Endothelial cell of umbilical vein (primary cell): ENCODE measurements around the gene RPUSD4. TPM values are rescaled to one million over a fixed set of nuclear protein-coding genes. Genes with fewer than 3 reads are reported as not detected.

Experiments
- BruUV-seq: library from RNA; stranded (reverse); fragments of 400-500 nt; replicated peaks from 2 replicates; lab custom pipeline; 2021; lab: Mats Ljungman, UMichigan
- CTCF ChIA-PET: fragments of 300-600, 350-600 bp; sonication (Branson Sonifier 250); formaldehyde crosslinking; loops from one replicate; lab custom pipeline; 2021; ENCODE audit warnings: antibody characterized with exemption, inconsistent platforms; lab: Charles Lee
- POLR2A ChIA-PET: fragments of 300-600, 350-600 bp; sonication (Branson Sonifier 250); formaldehyde crosslinking; loops from one replicate; lab custom pipeline; 2021; ENCODE audit warnings: antibody characterized with exemption, inconsistent platforms; lab: Charles Lee
- DNase-seq: peaks from one replicate; pipeline ENCODE4 v3.0.0-alpha.2; 2011; ENCODE audit warnings: low read depth, low spot score
- FAIRE-seq: peaks from 2 replicates; lab custom pipeline; 2011; peaks lifted over from hg19 to GRCh38; lab: Jason Lieb, UNC
- H2AFZ ChIP-seq: 2 replicates; pipeline ENCODE4 v1.6.0; 2012; ENCODE audit warnings: low read depth, low read length, control low read depth, inconsistent platforms
- H3K27ac ChIP-seq: 2 replicates; pipeline ENCODE4 v1.5.1; 2011; ENCODE audit warnings: low read depth, mild to moderate bottlenecking, control low read depth, low read length, moderate library complexity; ENCODE audit not compliant: insufficient read depth
- H3K27me3 ChIP-seq, 2 experiments: 2 replicates each; pipeline versions ENCODE4 v1.6.0 to v1.6.1; 2011; ENCODE audit warnings: low read length in 2 of 2, mixed read lengths in 1 of 2; ENCODE audit not compliant: control insufficient read depth in 2 of 2, insufficient read depth in 2 of 2
- H3K36me3 ChIP-seq, 2 experiments: 2 replicates in 1 of 2; 3 replicates in 1 of 2; pipeline ENCODE4 v1.5.1; 2011; ENCODE audit warnings: low read length in 2 of 2, mild to moderate bottlenecking in 1 of 2, moderate library complexity in 1 of 2; ENCODE audit not compliant: control insufficient read depth in 2 of 2, insufficient read depth in 2 of 2; ENCODE audit errors: extremely low read depth in 1 of 2
- H3K4me1 ChIP-seq: 3 replicates; pipeline ENCODE4 v1.5.1; 2011; ENCODE audit warnings: mild to moderate bottlenecking, low read length; ENCODE audit not compliant: control insufficient read depth, insufficient read depth; ENCODE audit errors: extremely low read depth
- H3K4me2 ChIP-seq: 2 replicates; pipeline ENCODE4 v1.6.1; 2011; ENCODE audit warnings: low read length, control low read depth, mixed read lengths; ENCODE audit not compliant: insufficient read depth
- H3K4me3 ChIP-seq, 3 experiments: fragments of 200-600 bp in 1 of 3; sonication (generic), shearing (Covaris generic) in 1 of 3; replicated peaks in 1 of 3; 2 replicates each; pipeline ENCODE4 v1.5.1; 2011 to 2016; ENCODE audit warnings: control low read depth in 3 of 3, low read length in 3 of 3, mild to moderate bottlenecking in 2 of 3, inconsistent platforms in 1 of 3, low read depth in 1 of 3, moderate library complexity in 1 of 3; ENCODE audit not compliant: insufficient read depth in 1 of 3
- H3K79me2 ChIP-seq: 2 replicates; pipeline ENCODE4 v1.6.0; 2012; ENCODE audit warnings: low read length, inconsistent platforms; ENCODE audit not compliant: control insufficient read depth, insufficient read depth
- H3K9ac ChIP-seq: replicated peaks from 2 replicates; pipeline ENCODE3; 2011; ENCODE audit warnings: low read length, control low read depth; ENCODE audit not compliant: insufficient read depth; ENCODE audit errors: extremely low read depth
- H3K9me1 ChIP-seq: replicated peaks from 3 replicates; pipeline ENCODE4 v1.6.0; 2011; ENCODE audit warnings: mild to moderate bottlenecking, low read length; ENCODE audit not compliant: control insufficient read depth, insufficient read depth; ENCODE audit errors: extremely low read depth
- H3K9me3 ChIP-seq: replicated peaks from 2 replicates; pipeline ENCODE4 v1.5.1; 2012; ENCODE audit warnings: low read length, inconsistent platforms; ENCODE audit not compliant: control insufficient read depth, insufficient read depth
- H4K20me1 ChIP-seq: replicated peaks from 2 replicates; pipeline ENCODE3; 2011; ENCODE audit warnings: mild to moderate bottlenecking, low read length; ENCODE audit not compliant: control insufficient read depth, insufficient read depth; ENCODE audit errors: extremely low read depth
- EZH2 ChIP-seq: IDR thresholded peaks from 2 replicates; pipeline ENCODE4 v1.6.1; 2012; ENCODE audit warnings: borderline replicate concordance, low read depth, mild to moderate bottlenecking, moderate library complexity, low read length, inconsistent platforms; ENCODE audit not compliant: severe bottlenecking
- FOS ChIP-seq: IDR thresholded peaks from 2 replicates; pipeline ENCODE4 v1.6.1; 2011; ENCODE audit warnings: mild to moderate bottlenecking, low read length, moderate library complexity, borderline replicate concordance; ENCODE audit not compliant: insufficient read depth
- GATA2 ChIP-seq: IDR thresholded peaks from 2 replicates; pipeline ENCODE4 v1.7.0; 2011; ENCODE audit warnings: low read depth, mild to moderate bottlenecking, moderate library complexity, mixed read lengths, low read length; ENCODE audit not compliant: insufficient read length, insufficient read depth
- JUN ChIP-seq: IDR thresholded peaks from 2 replicates; pipeline ENCODE4 v1.6.1; 2011; ENCODE audit warnings: borderline replicate concordance, low read depth; ENCODE audit not compliant: insufficient read length, insufficient read depth
- MYC ChIP-seq: IDR thresholded peaks from one replicate; pipeline ENCODE4 v1.6.1; 2011; ENCODE audit warnings: mild to moderate bottlenecking, low read depth, low read length
- POLR2A ChIP-seq: IDR thresholded peaks from 2 replicates; pipeline ENCODE4 v1.6.1; 2012; ENCODE audit warnings: low read depth, mild to moderate bottlenecking, control low read depth, low read length
- POLR2AphosphoS5 ChIP-seq: IDR thresholded peaks from 2 replicates; pipeline ENCODE4 v1.6.1; 2012; ENCODE audit warnings: low read depth, mild to moderate bottlenecking, control low read depth, low read length, moderate library complexity; ENCODE audit not compliant: insufficient read depth
- dilution Hi-C: fragments of 300-500 bp; cut with MboI; formaldehyde crosslinking; loops from one replicate; pipeline ENCODE4 v1.15.0; 2019; ENCODE audit warnings: low sequenced_read_pairs; ENCODE audit not compliant: extremely low pct_ligation_motif_present
- intact Hi-C: fragments of 100-400 bp; cut with micrococcal nuclease; formaldehyde crosslinking; loops from one replicate; pipeline ENCODE4 v1.10.0; 2022
- polyA plus RNA-seq, 4 experiments: library from polyadenylated mRNA; depleted of rRNA in 3 of 4; stranded (reverse) in 3 of 4; unstranded in 1 of 4; fragments of >200 nt; gene quantifications; 2 replicates each; pipeline versions ENCODE4 v1.2.1 to v1.2.3, GENCODE V29; 2011 to 2012; ENCODE audit warnings: missing spikeins in 1 of 4
- total RNA-seq: library from RNA; stranded (reverse); gene quantifications from 2 replicates; pipeline ENCODE4 v1.2.3, GENCODE V29; 2021
- TF ChIP-seq, protein P1 (sequence below): IDR thresholded peaks from 2 replicates; pipeline ENCODE4 v1.6.1; 2011; ENCODE audit not compliant: insufficient read depth, insufficient read length
- TF ChIP-seq, protein P2 (sequence below), 2 donors: IDR thresholded peaks; 1 replicate in 1 of 2; 2 replicates in 1 of 2; pipeline ENCODE4 v1.5.1; 2011; ENCODE audit warnings: low read length in 2 of 2, mild to moderate bottlenecking in 2 of 2, moderate library complexity in 2 of 2, control low read depth in 1 of 2, inconsistent platforms in 1 of 2, low read depth in 1 of 2; ENCODE audit not compliant: insufficient read depth in 1 of 2; ENCODE audit errors: extremely low read depth in 1 of 2

Gene RPUSD4
- total and polyA plus RNA-seq, 2 donors (not counting 3 experiments of a cell fraction or from before 2014, with no cell fraction given), result 37.8 to 40.8 TPM

DNA sequence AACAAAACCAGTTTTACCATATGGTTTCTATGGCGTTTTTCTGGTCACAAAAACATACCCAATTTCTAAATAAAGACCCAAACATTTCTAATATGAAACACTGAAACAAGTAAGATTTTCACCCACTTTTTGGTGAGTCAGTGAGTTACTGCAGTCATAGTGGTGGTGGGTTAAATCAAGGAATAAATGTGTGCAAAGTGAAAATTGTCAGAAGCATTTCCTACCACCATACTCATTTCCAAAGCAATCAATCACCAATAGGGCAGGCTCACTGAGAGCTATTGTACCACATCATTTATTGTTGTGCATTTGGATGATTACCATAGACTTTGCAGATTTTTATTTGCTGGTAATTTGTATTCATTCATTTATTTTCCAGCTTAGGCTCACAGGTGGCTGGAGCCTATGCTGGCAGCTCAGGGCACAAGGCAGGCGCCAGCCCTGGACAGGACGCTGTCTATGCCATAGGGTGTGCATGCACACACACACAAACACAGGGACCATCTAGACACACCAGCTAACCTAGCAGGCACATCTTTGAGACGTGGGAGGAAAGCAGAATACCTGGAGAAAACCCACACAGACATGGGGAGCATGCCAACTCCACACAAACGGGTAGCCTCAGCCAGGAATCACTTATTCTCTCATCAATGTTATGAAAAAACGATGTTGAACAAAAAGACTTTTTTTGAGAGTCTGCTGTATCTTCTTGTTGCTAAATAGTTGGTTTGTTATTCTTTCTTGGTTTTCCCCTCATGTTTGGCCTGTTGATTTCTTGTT is 5.3 kb upstream of the RPUSD4 start:
- H4K20me1 ChIP-seq, result peaks cover 3% of the 10 kb centered on the region
- H3K79me2 ChIP-seq, result peaks cover 74% of the 10 kb centered on the region
- no peaks in the 10 kb centered on the region for H3K36me3 ChIP-seq
- ChIA-PET CTCF (no interaction called here), POLR2A (no interaction called here)
- H2AFZ ChIP-seq, result no peak overlapping the region
- dilution Hi-C loops, result no loop called here
- no peak overlapping the region for H3K4me3 ChIP-seq
- H3K4me2 ChIP-seq, result no peak overlapping the region
- peaks cover 13% of the 10 kb centered on the region for H3K4me1 ChIP-seq
- H3K9me1 ChIP-seq, result no peaks in the 10 kb centered on the region
- FAIRE-seq, result no peak
- no peaks in the 10 kb centered on the region for H3K9me3 ChIP-seq
- no peak for DNase-seq
- intact Hi-C loops, result no loop called here
- no peak overlapping the region for H3K27ac ChIP-seq
- no peaks in the 10 kb centered on the region for H3K27me3 ChIP-seq
- BruUV-seq, result no TSS peak
- TF ChIP-seq, protein P1, sequence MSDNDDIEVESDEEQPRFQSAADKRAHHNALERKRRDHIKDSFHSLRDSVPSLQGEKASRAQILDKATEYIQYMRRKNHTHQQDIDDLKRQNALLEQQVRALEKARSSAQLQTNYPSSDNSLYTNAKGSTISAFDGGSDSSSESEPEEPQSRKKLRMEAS, result no peak
- TF ChIP-seq POLR2A (no peak), GATA2 (no peak), POLR2AphosphoS5 (no peak), EZH2 (no peak), MYC (no peak), JUN (no peak), FOS (no peak)
- TF ChIP-seq, protein P2, sequence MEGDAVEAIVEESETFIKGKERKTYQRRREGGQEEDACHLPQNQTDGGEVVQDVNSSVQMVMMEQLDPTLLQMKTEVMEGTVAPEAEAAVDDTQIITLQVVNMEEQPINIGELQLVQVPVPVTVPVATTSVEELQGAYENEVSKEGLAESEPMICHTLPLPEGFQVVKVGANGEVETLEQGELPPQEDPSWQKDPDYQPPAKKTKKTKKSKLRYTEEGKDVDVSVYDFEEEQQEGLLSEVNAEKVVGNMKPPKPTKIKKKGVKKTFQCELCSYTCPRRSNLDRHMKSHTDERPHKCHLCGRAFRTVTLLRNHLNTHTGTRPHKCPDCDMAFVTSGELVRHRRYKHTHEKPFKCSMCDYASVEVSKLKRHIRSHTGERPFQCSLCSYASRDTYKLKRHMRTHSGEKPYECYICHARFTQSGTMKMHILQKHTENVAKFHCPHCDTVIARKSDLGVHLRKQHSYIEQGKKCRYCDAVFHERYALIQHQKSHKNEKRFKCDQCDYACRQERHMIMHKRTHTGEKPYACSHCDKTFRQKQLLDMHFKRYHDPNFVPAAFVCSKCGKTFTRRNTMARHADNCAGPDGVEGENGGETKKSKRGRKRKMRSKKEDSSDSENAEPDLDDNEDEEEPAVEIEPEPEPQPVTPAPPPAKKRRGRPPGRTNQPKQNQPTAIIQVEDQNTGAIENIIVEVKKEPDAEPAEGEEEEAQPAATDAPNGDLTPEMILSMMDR (IDR thresholded peaks at IDR 0.05; ENCODE audit: extremely low read depth in 1 of 2, insufficient read depth in 1 of 2, low read depth in 1 of 2, low read length in 2 of 2), result no peak
- H3K9ac ChIP-seq, result no peak overlapping the region
